Posterior cingulate gyrus (tissue), 11 donors: ENCODE data around the gene SLC13A3.
"Not testable (repeated sequence)": the region's sequence is repeated elsewhere in the genome, so short reads cannot be mapped to it uniquely, and the experiment has no call there.

Experiments
- DNase-seq, 10 donors: peaks; one replicate each; pipeline versions ENCODE4 v3.0.0 to v3.0.0-alpha.2; 2020 to 2021; ENCODE audit warnings: mixed read lengths in 3 of 10
- intact Hi-C: fragments of 100-400 bp; cut with DNase I; formaldehyde crosslinking; loops from one replicate; pipeline ENCODE4 v1.15.1; 2023

SLC13A3 gene

DNA sequence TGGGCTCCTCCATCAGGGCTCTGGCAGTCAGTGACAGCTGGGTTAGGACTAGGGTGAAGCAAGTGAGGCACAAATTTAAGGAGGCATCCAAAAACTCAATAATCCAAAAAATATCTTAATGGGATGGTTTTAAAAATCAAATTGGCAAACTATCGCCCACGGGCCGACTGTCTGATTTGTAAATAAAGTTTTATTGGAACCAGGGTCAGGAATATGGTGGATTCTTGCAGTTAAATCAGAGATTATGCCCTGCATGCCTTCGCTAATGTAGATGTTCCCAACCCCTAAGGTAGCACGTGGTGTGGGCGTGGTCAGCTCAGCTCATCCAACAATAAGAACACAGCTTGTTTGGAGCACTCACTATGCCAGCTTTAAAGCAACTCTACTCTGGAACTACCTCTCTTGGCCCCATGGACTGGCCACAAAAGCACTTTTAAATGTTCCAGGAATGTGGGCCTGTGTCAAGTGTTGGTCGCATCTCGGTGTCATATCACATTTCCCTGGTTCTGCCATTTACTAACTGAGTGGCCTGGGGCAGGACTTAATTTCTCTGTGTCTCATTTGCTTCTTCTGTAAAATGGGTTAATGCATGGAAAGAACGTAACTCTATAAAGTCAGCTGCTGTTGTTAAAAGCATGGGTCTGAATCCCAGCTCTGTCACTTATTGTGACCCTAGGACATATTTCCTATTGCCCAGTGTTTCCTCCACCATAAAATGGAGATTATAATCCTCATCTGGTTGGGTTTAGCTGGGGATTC, 31.0 kb upstream of the SLC13A3 start:
- intact Hi-C loops: loop anchor here (2.0 to 5.0 kb wide), 2 partner anchors 123 to 160 kb away; no protein-coding TSS in a partner anchor
- DNase-seq: no peak

DNA sequence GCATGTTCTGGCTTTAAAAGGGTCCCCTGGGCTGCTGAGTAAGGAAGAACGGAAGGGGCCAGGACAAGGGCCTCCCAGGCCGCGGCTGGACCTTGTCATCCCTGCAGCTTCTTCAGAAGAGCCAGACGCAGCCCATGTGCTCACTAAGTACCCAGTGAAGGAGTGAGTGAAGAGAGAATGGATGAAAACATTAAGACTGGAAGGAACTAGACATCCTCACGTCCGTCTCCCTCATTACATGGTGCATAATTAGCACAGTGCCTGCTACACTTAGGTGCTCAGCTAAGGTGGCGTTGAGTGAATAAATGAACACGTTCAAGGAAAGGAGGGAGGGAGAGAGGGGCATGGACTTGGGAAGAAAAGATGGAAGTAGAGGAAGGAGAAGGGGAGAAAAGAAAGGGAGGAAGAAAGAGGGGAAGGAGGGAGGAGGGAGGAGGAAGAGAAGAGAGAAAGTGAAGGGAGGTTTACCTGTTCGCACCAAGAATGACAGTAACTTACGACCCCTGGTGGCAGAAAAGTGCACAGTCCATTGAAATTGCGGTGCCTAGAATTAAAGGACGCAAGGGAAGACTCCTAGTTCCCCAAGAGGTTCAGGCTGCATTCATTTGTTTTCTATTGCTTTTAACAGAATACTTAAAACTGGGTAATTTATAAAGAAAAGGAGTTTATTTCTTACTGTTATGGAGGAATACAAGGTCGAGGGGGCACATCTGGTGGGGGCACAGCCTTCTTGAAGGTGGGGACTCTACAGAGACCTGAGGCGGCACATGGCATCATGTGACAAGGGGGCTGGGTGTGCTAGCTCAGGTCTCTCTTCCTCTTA, 30.0 kb upstream of the SLC13A3 start:
- intact Hi-C loops: loop anchor here (5.0 kb wide), 1 partner anchor 159 kb away; no protein-coding TSS in a partner anchor

GRCh38 chr20:46680684-46681031, 29.4 kb upstream of the SLC13A3 start:
- no peak for DNase-seq
- intact Hi-C loops: loop anchor here (5.0 kb wide), 1 partner anchor 158 kb away; no protein-coding TSS in a partner anchor

More for the DNA sequence above, 30.0 kb upstream of the SLC13A3 start:
- peak in 8 of 10 donors; percentile 30 to 91 (median 76) for DNase-seq

DNA sequence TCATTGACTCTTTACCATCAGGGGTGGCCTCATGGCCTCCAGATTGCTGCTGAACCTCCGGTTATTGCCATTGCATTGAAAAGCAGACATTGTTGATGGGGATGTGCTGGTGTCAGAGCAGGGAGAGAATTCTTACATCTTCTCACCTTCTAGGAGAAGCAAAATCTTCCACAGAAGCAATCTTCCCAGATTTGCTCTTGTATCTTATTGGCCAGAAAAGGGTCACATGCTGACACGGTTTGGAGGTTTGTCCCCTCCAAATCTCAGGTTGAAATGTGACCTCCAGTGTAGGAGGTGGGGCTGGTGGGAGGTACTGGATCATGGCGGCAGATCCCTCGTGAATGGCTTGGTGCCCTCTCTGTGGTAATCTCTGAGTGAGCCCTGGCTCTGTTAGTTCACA, 27.3 kb upstream of the SLC13A3 start:
- intact Hi-C loops: no loop called here

GRCh38 chr20:46677608-46678007, 26.3 kb upstream of the SLC13A3 start:
- no peak for DNase-seq
- intact Hi-C loops: no loop called here

More for the DNA sequence above, 27.3 kb upstream of the SLC13A3 start:
- no peak for DNase-seq

GRCh38 chr20:46676649-46677316, 25.5 kb upstream of the SLC13A3 start:
- DNase-seq, intact Hi-C loops: not testable (repeated sequence)

DNA sequence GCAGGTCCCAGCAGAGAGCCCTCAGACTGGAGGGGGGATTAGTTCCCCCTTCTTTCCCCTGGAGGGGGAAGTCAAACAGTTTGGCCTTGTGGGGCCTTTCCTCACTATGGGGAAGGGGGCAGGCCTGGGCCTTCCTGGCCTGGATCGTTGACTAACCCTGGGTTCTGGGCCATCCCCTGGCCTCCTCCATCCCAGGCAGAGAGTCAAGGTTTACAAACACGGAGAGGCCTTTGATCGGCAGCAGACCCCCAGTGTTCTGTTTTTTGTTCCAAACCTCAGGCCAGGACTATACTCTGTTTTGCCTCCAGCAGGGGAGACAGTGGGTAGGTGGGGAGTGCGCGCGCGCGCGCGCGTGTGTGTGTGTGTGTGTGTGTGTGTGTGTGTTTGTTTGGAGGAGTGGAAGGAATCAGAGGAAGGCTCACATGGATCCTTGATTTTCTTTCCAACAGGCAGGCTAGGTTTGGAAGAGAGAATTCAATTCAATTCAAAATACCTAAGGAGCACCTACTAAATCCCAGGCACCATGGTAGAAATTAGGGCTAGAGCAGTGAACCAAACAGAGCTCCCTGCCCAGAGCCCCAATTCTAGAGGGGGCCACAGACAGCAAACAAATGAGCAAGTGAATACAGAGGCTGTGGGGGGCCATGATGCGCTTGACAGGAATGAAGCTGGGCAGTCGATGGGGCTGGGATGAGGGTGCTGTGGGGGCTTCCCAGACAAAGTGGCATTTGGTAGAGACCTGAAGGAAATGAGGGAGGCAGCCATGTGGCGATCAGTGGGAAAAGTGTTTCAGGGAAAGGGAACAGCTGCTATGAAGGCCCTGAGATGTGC, 23.2 kb upstream of the SLC13A3 start:
- intact Hi-C loops: no loop called here
- no peak for DNase-seq

DNA sequence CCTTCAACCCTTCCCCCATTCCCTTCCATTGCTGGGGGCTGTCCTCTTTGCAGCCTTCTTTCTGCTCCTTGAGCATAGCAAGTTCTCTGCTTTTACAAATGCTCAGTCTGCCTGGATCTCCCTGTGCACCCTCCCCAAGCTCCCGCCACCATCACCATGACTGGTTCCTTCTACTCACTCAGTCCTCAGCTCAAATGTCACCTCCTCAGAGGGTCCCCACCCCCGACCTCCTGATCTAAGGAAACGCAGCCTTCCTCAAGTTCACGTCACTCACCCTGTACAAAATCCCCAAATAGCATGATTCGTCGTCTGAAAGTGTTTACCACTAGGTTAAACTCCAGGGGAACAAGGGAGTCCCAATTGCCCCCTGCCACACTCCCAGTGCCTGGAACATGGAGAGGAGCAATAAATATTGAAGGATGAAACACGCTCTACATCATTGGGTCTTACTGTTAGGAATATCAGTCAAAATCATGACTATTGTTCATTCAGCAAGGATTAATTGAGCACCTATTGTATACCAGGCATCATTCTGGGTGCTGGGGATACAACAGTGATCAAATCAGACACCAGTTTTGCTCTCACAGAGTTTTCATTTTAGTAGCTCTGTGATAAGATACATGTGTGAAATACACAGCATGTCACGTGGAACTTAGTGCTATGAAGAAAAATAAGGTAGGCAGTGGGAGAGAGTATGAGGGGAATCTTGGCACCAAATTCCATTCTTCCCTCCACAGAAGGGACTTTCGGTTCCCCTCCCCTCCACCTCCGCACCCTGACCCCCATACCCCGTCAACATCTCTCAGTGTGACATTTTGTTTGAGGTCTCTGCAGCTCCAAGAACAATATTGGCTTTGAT, 22.4 kb upstream of the SLC13A3 start:
- no peak for DNase-seq
- intact Hi-C loops: no loop called here

DNA sequence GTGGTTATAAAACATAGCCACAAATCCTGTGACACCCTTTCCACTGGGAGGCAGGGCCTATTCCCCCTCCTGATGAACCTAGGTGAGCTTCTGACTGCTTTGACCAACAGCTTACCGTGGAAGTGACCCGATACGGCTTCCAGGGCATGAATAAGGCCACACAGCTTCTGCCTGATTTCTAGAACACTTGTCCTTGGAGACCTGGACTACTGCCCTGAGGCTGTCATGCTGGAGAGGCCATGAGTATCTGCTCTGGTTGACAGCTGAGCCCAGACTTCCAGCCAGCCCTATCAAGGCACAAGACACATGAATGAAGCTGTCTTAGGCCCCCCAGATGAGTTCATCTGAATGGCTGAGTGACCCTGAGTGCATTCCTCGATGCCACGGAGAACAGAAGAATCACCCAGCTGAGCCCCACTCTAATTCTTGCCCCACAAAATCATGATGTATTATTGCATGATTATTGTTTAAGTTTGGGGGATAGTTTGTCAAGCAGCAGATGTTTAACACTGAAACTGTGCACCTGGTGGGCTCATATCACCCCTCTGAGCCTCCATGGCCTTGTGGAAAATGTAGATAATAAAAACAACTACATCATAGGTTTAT, 21.4 kb upstream of the SLC13A3 start:
- intact Hi-C loops: no loop called here
- DNase-seq: no peak

- intact Hi-C loops: no loop called here
- no peak for DNase-seq
Measured at GRCh38 chr20:46671866-46672542, 20.7 kb upstream of the SLC13A3 start.

GRCh38 chr20:46670585-46671584, 19.6 kb upstream of the SLC13A3 start:
- intact Hi-C loops: no loop called here
- no peak for DNase-seq

- intact Hi-C loops: no loop called here
- no peak for DNase-seq
Measured at GRCh38 chr20:46670228-46670584, 18.9 kb upstream of the SLC13A3 start.

DNA sequence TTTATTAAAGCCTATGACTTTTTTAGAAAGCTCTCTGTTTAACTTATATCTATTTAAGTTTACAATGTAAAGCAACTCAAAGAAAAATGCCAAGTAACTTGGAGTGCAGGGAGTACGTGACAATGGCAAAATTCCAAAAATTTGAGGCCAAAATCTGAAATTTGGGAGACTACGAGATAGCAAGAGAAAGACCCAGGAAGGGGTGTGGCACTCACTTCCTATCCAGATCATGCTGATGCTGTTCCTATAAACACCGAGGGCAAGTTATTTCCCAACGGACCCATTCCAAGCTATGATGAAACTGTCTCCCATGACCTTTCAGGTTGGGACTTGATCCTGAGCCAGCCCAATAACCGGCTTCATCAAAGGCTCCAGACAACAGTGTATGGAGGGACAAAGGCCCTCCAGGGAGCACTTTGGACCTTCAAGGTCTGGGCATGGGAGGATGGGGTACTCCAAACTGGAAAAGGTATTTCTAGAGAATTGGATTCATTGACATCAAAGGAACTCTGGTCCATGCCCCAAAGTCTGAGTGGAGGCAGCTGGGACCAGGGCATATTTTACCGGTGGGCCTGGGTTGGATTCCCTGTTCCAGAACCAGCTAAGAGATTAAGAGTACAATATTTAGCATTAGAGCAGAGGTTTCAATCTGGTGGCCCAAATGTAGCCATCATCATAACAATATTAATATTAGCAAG, 15.7 kb upstream of the SLC13A3 start:
- no peak for DNase-seq
- intact Hi-C loops: no loop called here

GRCh38 chr20:46666306-46666705, 15.0 kb upstream of the SLC13A3 start:
- DNase-seq: no peak
- intact Hi-C loops: no loop called here

DNA sequence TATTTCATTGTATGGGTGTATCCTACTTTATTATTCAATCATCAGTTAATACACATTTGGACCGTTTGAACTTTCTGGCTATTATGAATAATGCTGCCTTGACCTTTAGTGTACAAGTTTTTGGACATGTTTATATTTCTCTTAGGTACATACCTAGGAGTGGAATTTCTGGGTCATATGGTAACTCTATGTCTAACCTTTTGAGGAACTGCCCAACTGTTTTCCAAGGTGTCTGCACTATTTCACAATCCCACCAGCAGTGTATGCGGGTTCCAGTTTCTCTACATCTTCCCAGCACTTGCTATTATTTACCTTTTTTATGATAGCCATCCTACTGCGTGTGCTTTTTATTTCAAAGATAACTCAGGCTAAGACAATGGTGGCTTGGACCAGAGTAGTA, 14.3 kb upstream of the SLC13A3 start:
- DNase-seq: no peak
- intact Hi-C loops: no loop called here

DNA sequence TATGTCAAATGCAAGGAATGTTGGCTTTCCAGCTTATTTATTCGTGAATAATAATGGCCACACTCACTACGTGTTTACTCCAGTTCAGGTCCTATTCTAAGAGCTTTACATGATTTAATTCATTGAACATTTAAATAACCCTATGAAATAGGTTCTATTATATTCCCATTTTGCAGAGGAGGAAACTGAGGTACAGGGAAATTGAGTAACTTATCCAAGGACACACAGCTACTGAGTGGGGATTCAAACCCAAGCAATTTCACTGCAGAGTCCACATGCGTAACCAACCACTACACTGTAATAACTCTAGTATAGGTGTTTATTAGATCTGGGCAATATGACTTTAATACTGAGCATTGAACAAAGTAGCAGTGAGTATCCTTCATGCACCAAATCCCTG, 12.3 kb upstream of the SLC13A3 start:
- DNase-seq: no peak
- intact Hi-C loops: no loop called here

GRCh38 chr20:46661659-46662058, 10.4 kb upstream of the SLC13A3 start:
- intact Hi-C loops: no loop called here
- no peak for DNase-seq
